ENCODE data around the gene SPRYD7. TPM values are rescaled to one million over a fixed set of nuclear protein-coding genes. Genes with fewer than 3 reads are reported as not detected.

Gene SPRYD7
- total and polyA plus RNA-seq, 2 of the 13 experiments (the other 11 are each of a cell fraction or from before 2014, with no cell fraction given), result 2.7 to 5.9 TPM

GRCh38 chr13:49936075-49936967 lies at the start of gene SPRYD7 (continued):
- no peak for TF ChIP-seq MIER2 (CRISPR knock-in tag; IDR thresholded peaks at IDR 0.05)
- TF ChIP-seq MLX (CRISPR knock-in tag; IDR thresholded peaks at IDR 0.05), result no peak
- TF ChIP-seq ZNF33B (CRISPR knock-in tag; IDR thresholded peaks at IDR 0.05), result no peak
- peak; percentile 95 for TF ChIP-seq XRCC5 (optimal IDR thresholded peaks at IDR 0.05; ENCODE audit: low read length)
- TF ChIP-seq SPEN (CRISPR knock-in tag; IDR thresholded peaks at IDR 0.05; ENCODE audit: low read depth), result peak; percentile 78
- no peak for TF ChIP-seq TRAFD1 (CRISPR knock-in tag; IDR thresholded peaks at IDR 0.05; ENCODE audit: borderline replicate concordance)
- peak; percentile 55; the same call in 1 of the 2 replicates for TF ChIP-seq ZHX1 (CRISPR knock-in tag; IDR thresholded peaks at IDR 0.05; ENCODE audit: low read depth)
- TF ChIP-seq CENPT (CRISPR knock-in tag; IDR thresholded peaks at IDR 0.05; ENCODE audit: low read depth), result no peak
- TF ChIP-seq POLR2AphosphoS5 (IDR thresholded peaks at IDR 0.05; ENCODE audit: low read depth, low read length), result peak; percentile 74
- peak; percentile 77; the same call in 1 of the 2 replicates for TF ChIP-seq ZMYM3 (CRISPR knock-in tag; IDR thresholded peaks at IDR 0.05)
- TF ChIP-seq RARA (CRISPR knock-in tag; IDR thresholded peaks at IDR 0.05), result peak; percentile 22; the same call in 1 of the 2 replicates
- no peak for TF ChIP-seq ZNF10 (CRISPR knock-in tag; IDR thresholded peaks at IDR 0.05; ENCODE audit: borderline replicate concordance, low read depth)
- no peak for TF ChIP-seq ZNF446 (CRISPR knock-in tag; IDR thresholded peaks at IDR 0.05)
- peak; percentile 68 for TF ChIP-seq ETV5 (CRISPR knock-in tag; IDR thresholded peaks at IDR 0.05; ENCODE audit: borderline replicate concordance)
